ENCODE data around the gene RAF1.
"Not testable (repeated sequence)": the region's sequence is repeated elsewhere in the genome, so short reads cannot be mapped to it uniquely, and the experiment has no call there.

Gene RAF1

GRCh38 chr3:12560505-12561190 lies 103.3 kb downstream of the RAF1 start:
- no peak for DNase-seq (ENCODE audit: low read depth in 2 of 2)

GRCh38 chr3:12559520-12559919 lies 104.4 kb downstream of the RAF1 start:
- no peak for DNase-seq (ENCODE audit: low read depth in 2 of 2)

DNA sequence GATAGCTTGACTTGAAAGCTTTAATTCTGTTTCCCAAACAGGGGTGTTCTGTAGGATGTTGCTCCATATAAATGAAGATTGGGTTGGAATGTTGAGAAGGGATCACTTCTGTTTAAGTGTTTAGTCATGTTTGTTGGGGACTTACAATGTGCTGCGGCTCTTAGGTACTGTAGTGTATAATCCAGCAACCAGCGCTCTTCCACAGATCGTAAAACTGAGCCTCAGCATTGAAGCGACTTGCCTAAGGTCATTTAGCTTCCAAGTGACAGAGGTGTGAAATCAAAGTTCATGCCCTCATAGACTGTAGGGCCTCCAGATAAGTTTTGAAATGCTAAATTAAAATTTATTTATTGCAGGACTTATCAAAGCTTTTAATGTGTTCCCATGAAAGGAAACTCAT lies 105.2 kb downstream of the RAF1 start:
- DNase-seq (ENCODE audit: low read depth in 2 of 2), result no peak

- no peak for DNase-seq (ENCODE audit: low read depth in 2 of 2)
Measured at GRCh38 chr3:12557473-12558100, 106.3 kb downstream of the RAF1 start.

DNA sequence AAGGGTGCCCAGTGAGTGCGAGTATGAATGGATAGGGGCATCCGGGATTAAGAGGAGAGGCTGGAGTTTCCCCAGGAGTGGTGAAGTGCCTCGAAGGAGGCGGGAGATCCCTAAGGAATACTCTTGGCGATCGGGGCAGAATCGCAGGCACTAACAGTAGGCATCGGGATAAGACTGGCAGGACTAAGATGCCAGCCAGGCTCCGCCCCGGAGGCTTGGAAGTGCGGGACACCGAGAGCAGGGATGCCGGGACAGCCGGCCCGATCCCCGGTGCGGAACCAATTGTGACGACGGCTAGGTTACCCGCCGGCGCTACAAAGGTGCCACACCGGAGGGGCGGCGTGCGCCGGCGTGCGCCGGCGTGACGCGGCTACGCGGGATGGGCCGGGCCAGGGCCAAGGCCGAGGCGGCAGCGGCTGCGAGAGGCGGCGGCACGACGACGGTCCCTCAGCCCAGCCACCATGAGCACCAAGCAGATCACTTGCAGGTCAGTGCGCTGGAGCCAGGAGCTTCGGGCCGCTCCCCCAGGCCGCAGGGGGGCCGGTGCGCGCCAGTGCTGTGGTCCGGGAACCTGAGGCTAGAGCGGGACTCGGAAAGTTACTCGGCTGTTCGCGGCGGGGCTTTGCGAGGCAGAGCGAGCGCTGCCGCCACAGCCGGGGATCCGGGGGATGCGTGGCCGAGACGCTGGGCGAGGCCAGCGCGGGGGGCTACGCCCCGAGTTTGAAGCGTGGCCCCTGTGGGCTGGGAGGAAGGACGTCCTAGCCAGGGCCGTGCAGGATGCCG lies 107.0 kb downstream of the RAF1 start, which contains the start of gene MKRN2:
Gene MKRN2, plus strand, starts transcription at position 398 of the 783 bp plus-strand sequence. Its CDS starts 64 bp downstream, at position 462.
- peak; percentile 78 to 81 for DNase-seq (ENCODE audit: low read depth in 2 of 2)

DNA sequence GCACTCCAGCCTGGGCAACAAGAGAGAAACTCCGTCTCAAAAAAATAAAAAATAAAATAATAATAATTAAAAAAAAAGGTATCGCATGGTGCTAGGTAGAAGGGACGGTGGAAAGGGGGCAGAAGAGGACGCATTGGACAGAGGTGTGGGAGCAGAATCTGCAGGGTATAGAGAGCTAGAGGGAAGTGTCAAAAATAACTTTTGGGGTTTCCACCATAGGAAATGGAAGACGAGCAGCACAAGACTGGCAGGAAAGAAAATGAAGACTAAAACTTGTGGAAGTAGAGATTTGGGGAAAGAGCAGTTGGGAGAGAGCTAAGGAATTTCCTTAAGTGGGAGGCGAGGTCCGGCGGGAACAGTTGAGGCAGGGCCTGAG lies 107.6 kb downstream of the RAF1 start:
- no peak for DNase-seq (ENCODE audit: low read depth in 2 of 2)

GRCh38 chr3:12553921-12554391 lies 110.0 kb downstream of the RAF1 start:
- peak in 1 of 2 donors; percentile 4 for DNase-seq (ENCODE audit: low read depth in 2 of 2)

- no peak for DNase-seq (ENCODE audit: low read depth in 2 of 2)
Measured at GRCh38 chr3:12549971-12550760, 113.8 kb downstream of the RAF1 start.

GRCh38 chr3:12545473-12545791 lies 118.5 kb downstream of the RAF1 start, which contains the start of gene MKRN2OS:
TSS of gene MKRN2OS (minus strand) at chr3:12545499. CDS start at chr3:12545464, 35 bp downstream.
- no peak for DNase-seq (ENCODE audit: low read depth in 2 of 2)

DNA sequence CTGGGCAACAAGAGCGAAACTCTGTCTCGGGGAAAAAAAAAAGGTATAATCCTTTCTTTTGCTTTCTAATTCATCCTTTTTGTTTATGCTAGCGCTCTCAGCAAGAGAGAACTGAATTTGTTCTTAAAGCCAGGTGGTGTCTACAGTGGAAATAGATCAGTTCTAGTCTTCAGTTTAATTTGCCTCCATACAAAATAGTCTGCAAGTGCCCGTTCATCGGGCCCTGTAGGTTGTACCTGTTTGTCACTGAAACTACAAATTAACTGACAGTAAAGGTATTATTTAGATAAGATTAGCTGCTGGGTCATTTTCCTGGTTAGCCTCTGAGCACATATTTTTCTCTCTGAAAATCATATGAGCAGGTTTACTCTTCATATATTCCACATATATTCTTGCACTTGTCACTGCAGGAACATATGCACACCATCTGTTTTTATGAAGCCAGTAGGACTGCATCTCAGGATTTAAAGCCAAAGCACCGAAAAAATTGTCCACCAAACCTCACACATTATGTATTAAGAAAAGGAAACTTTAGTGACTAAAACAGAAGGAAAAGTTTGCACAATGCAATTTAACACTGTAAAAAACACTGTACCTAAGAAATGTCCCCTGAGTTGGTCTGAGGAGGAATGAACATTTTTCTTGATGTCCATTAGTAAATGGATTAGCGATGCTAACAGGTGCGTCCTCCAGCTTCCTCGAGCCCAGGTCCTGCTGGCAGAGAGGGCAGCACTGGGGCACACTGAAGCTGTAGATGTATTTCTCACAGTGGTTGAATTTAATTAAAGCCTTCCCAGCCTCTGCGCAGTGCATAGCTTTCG lies 119.1 kb downstream of the RAF1 start:
- no peak for DNase-seq (ENCODE audit: low read depth in 2 of 2)

DNA sequence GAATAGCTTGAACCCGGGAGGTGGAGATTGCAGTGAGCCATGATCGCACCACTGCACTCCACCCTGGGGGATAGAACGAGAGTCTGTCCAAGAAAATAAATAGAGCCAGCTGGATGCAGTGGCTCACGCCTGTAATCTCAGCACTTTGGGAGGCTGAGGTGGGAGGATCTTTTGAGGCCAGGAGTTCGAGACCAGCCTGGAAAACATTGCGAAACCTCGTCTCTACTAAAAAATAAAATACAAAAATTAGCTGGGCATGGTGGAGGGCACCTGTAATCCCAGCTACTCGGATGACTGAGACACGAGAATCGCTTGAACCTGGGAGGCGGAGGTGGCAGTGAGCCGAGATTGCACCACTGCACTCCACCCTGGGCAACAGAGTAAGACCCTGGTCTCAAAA lies 120.4 kb downstream of the RAF1 start:
- DNase-seq (ENCODE audit: low read depth in 2 of 2), result not testable (repeated sequence)

GRCh38 chr3:12541625-12542024 lies 122.3 kb downstream of the RAF1 start:
- DNase-seq (ENCODE audit: low read depth in 2 of 2), result no peak

GRCh38 chr3:12536423-12536822 lies 127.5 kb downstream of the RAF1 start:
- DNase-seq (ENCODE audit: low read depth in 2 of 2), result no peak
